HTR-8/SVneo (cell line): ENCODE data around the gene IGSF23.
"Not testable (repeated sequence)": the region's sequence is repeated elsewhere in the genome, so short reads cannot be mapped to it uniquely, and the experiment has no call there.

Experiments used
- DNase-seq: peaks from one replicate; pipeline ENCODE4 v3.0.0; 2011; ENCODE audit warnings: low spot score, mixed read lengths; ENCODE audit not compliant: insufficient read length
- FAIRE-seq: peaks from 2 replicates; lab custom pipeline; 2011; peaks lifted over from hg19 to GRCh38; lab: Jason Lieb, UNC

Gene IGSF23

DNA sequence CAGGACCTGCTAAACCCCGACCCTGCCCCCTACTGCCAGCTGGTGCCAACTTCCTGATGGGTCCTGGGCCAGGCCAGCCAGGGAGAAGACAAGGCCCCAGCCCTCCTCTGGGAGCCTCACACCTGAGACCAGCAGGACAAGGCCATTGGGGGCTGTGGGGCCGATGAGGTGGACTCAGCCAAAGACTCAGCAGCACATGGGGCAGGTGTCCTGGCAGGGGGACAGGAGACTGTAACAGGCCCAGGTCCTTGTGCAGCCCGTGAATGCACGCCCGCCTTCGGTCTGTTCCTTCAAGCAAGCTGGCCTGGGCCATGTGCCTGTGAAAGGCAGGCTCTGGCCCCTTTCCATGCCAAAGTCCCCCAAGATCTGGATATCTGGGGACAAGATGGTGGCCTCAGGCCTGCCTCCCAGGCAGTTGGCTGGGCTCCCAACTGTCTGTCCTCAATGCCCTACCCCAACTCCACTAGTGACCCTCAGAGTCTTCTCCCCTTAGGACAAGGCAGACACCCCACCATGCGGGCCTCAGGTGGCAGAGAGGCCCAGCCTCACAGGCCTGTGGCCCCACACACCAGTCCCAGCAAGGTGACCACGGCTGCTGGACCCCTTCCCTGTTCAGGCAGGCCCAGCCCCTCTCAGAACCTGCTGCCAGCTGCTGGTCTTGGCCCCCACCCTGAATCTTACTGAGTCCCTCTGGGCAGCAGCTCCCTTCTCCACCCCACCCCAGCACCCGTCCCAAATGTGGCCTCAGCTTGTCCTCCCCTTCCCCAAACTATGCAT lies 70.3 kb downstream of the IGSF23 start:
- DNase-seq (no peak), FAIRE-seq (no peak)

DNA sequence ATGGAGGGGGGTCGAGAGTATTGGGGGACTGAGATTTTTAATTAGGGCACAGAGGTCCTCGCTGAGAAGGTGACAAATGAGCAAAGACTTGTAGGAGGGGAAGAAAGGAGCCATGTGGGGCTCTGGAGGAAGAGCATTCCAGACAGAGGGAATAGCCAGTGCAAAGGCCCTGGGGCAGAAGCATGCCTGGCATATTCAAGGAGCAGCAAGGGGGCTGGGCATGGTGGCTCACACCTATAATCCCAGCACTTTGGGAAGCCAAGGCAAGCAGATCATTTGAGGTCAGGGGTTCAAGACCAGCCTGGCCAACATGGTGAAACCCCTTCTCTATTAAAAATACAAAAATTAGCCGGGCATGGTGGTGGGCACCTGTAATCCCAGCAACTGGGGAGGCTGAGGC lies 71.0 kb downstream of the IGSF23 start:
- not testable (repeated sequence) for FAIRE-seq, DNase-seq

DNA sequence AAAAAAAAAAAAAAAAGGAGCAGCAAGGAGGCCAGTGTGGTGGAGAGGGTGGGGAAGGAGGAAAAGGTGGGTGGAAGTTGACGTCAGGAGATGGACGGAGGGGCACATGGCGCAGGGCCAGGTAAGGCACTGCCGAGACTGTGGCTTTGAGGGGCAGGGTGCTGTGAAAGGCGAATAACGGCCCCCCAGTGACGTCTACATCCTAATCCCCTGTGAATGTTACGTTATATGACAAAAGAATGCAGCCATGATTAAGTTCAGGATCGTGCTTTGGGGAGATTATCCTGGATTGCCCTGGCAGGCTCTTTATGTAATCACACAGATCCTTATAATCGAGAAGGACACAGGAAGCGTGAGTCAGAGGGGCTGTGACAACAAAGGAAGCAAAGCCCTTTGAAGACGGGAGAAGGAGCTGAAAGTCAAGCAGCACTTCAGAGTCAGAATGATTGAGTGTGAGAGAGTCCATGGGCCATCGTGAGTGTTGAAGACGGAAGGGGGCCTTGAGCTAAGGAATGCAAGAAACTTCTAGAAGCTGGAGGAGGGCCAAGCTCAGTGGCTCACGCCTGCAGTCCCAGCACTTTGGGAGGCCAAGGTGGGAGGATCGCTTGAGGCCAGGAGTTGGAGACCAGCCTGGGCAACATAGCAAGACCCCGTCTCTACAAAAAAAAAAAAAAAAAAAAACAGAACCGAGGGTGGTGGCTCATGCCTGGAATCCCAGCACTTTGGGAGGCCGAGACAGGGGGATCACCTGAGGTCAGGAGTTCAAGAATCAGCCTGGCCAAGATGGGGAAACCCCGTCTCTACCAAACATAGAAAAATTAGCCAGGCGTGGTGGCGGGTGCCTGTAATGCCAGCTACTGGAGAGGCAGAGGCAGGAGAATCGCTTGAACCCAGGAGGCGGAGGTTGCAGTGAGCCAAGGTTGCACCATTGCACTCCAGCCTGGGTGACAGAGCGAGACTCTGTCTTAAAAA lies 71.8 kb downstream of the IGSF23 start:
- DNase-seq (peak; percentile 84), FAIRE-seq (no peak)

DNA sequence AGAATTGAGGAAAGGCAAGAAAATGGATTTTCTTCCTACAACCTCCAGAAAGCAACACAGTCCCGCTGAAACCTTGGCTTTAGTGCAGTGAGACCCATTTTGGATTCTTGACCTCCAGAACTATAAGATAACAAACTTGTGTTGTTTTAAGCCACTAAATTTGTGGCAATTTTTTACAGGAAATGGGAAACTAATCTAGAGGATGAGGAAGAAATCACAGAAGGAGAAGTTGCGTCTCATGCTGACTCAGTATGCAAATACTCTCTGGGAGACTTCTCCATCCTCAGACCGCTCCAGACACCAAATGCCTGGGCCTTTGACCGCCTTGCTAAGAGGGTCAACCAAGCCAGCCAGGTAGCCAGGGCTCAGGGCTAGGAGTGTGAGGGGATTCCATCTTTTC lies 72.5 kb downstream of the IGSF23 start:
- FAIRE-seq: no peak
- no peak for DNase-seq
